IMR-90 (cell line): ENCODE measurements around the gene GIMD1. TPM values are rescaled to one million over a fixed set of nuclear protein-coding genes. Genes with fewer than 3 reads are reported as not detected.

Source experiments
- ATAC-seq: fragments of 200-7000 bp; cut with Tn5 transposase; 2 replicates; pipeline ENCODE4 v1.9.1; 2020; ENCODE audit warnings: low read depth, mild to moderate bottlenecking, moderate library complexity
- Bru-seq: library from RNA; stranded (reverse); fragments of 400-500 nt; gene quantifications from one replicate; lab custom pipeline; 2021; lab: Mats Ljungman, UMichigan
- BruChase-seq, 2 experiments: library from RNA; stranded (reverse); fragments of 400-500 nt; gene quantifications; one replicate each; lab custom pipeline; 2021; lab: Mats Ljungman, UMichigan
- BruUV-seq: library from RNA; stranded (reverse); fragments of 400-500 nt; replicated peaks from 2 replicates; lab custom pipeline; 2021; lab: Mats Ljungman, UMichigan
- CTCF ChIA-PET: fragments of 300-600 bp; formaldehyde crosslinking; extraction: SDS; loops from one replicate; lab custom pipeline; 2021; ENCODE audit warnings: antibody characterized with exemption; lab: Yijun Ruan, JAX
- POLR2A ChIA-PET: fragments of 300-600 bp; sonication (Branson Sonifier 250); formaldehyde crosslinking; loops from one replicate; lab custom pipeline; 2022; ENCODE audit warnings: antibody characterized with exemption; ENCODE audit not compliant: unreplicated experiment; lab: Charles Lee
- DNase-seq: peaks from one replicate; pipeline ENCODE4 v3.0.0; 2013
- H2AFZ ChIP-seq: replicated peaks from 2 replicates; pipeline ENCODE3; 2013; ENCODE audit warnings: low read length, mild to moderate bottlenecking; ENCODE audit not compliant: poor library complexity
- H2AK5ac ChIP-seq: 2 replicates; pipeline ENCODE4 v1.6.1; 2013; ENCODE audit warnings: low read depth, low read length, inconsistent platforms
- H2AK9ac ChIP-seq: replicated peaks from 2 replicates; pipeline ENCODE3; 2013; ENCODE audit warnings: mild to moderate bottlenecking, low read depth, low read length, moderate library complexity; ENCODE audit not compliant: poor library complexity
- H2BK120ac ChIP-seq: 2 replicates; pipeline ENCODE4 v1.6.1; 2013; ENCODE audit warnings: low read depth, low read length, inconsistent platforms
- H2BK15ac ChIP-seq: 3 replicates; pipeline ENCODE4 v1.6.1; 2013; ENCODE audit warnings: low read depth, low read length, inconsistent platforms
- H2BK20ac ChIP-seq: 2 replicates; pipeline ENCODE4 v1.6.1; 2013; ENCODE audit warnings: low read depth, mild to moderate bottlenecking, inconsistent platforms, low read length, moderate library complexity
- H2BK5ac ChIP-seq: 2 replicates; pipeline ENCODE4 v1.6.1; 2013; ENCODE audit warnings: mild to moderate bottlenecking, low read depth, low read length, inconsistent platforms; ENCODE audit not compliant: poor library complexity, severe bottlenecking
- H3K14ac ChIP-seq: replicated peaks from 2 replicates; pipeline ENCODE4 v1.6.1; 2013; ENCODE audit warnings: low read depth, low read length, inconsistent platforms
- H3K18ac ChIP-seq: 2 replicates; pipeline ENCODE4 v1.6.1; 2013; ENCODE audit warnings: low read depth, low read length, control low read depth
- H3K23ac ChIP-seq: 2 replicates; pipeline ENCODE4 v1.6.1; 2013; ENCODE audit warnings: low read depth, low read length, inconsistent platforms
- H3K27ac ChIP-seq: 2 replicates; pipeline ENCODE4 v1.5.1; 2013; ENCODE audit warnings: mild to moderate bottlenecking, control low read depth, low read length; ENCODE audit not compliant: insufficient read depth
- H3K27me3 ChIP-seq: 2 replicates; pipeline ENCODE4 v1.6.1; 2013; ENCODE audit warnings: low read length; ENCODE audit not compliant: control insufficient read depth, insufficient read depth
- H3K36me3 ChIP-seq: 2 replicates; pipeline ENCODE4 v1.6.1; 2013; ENCODE audit warnings: low read length, mixed read lengths; ENCODE audit not compliant: control insufficient read depth, insufficient read depth
- H3K4ac ChIP-seq: 2 replicates; pipeline ENCODE4 v1.6.1; 2013; ENCODE audit warnings: low read depth, low read length, inconsistent platforms
- H3K4me1 ChIP-seq: 2 replicates; pipeline ENCODE4 v1.6.1; 2013; ENCODE audit warnings: low read length, mixed read lengths; ENCODE audit not compliant: control insufficient read depth, insufficient read depth
- H3K4me2 ChIP-seq: 2 replicates; pipeline ENCODE4 v1.6.1; 2013; ENCODE audit warnings: low read depth, mild to moderate bottlenecking, control low read depth, low read length, moderate library complexity
- H3K4me3 ChIP-seq: 2 replicates; pipeline ENCODE4 v1.5.1; 2013; ENCODE audit warnings: low read depth, mild to moderate bottlenecking, control low read depth, low read length, moderate library complexity; ENCODE audit not compliant: insufficient read depth
- H3K56ac ChIP-seq: 2 replicates; pipeline ENCODE4 v1.6.1; 2013; ENCODE audit warnings: low read length, inconsistent platforms; ENCODE audit not compliant: insufficient read depth; ENCODE audit errors: extremely low read depth
- H3K79me1 ChIP-seq, 2 experiments: 2 replicates each; pipeline ENCODE4 v1.6.1; 2013; ENCODE audit warnings: low read length in 2 of 2, inconsistent platforms in 1 of 2, low read depth in 1 of 2
- H3K9ac ChIP-seq: 2 replicates; pipeline ENCODE4 v1.6.1; 2013; ENCODE audit warnings: low read depth, low read length, control low read depth
- H3K9me1 ChIP-seq: 2 replicates; pipeline ENCODE4 v1.6.1; 2013; ENCODE audit warnings: low read length, inconsistent platforms; ENCODE audit not compliant: insufficient read depth
- H3K9me3 ChIP-seq: 2 replicates; pipeline ENCODE4 v1.6.1; 2013; ENCODE audit warnings: low read length; ENCODE audit not compliant: control insufficient read depth, insufficient read depth
- H4K20me1 ChIP-seq: 2 replicates; pipeline ENCODE4 v1.6.1; 2013; ENCODE audit warnings: low read length, inconsistent platforms; ENCODE audit not compliant: insufficient read depth
- H4K5ac ChIP-seq: 2 replicates; pipeline ENCODE4 v1.6.1; 2013; ENCODE audit warnings: mild to moderate bottlenecking, low read depth, low read length, control low read depth
- H4K8ac ChIP-seq, 2 experiments: 2 replicates each; pipeline ENCODE4 v1.6.1; 2013; ENCODE audit warnings: low read depth in 2 of 2, low read length in 2 of 2, control low read depth in 1 of 2, inconsistent platforms in 1 of 2
- H4K91ac ChIP-seq: 2 replicates; pipeline ENCODE4 v1.6.1; 2013; ENCODE audit warnings: low read depth, low read length, inconsistent platforms; ENCODE audit not compliant: insufficient read depth
- CHD1 ChIP-seq: IDR thresholded peaks from 2 replicates; pipeline ENCODE4 v1.6.1; 2012; ENCODE audit warnings: low read depth, low read length, improper control_type of control experiment
- MAZ ChIP-seq: IDR thresholded peaks from 2 replicates; pipeline ENCODE4 v1.6.1; 2012; ENCODE audit warnings: low read depth, mild to moderate bottlenecking, low read length, improper control_type of control experiment, moderate library complexity, borderline replicate concordance
- RAD21 ChIP-seq: IDR thresholded peaks from 2 replicates; pipeline ENCODE4 v1.6.1; 2012; ENCODE audit warnings: low read length, improper control_type of control experiment
- RFX5 ChIP-seq: IDR thresholded peaks from 2 replicates; pipeline ENCODE4 v1.8.0; 2012; ENCODE audit warnings: low read depth, mild to moderate bottlenecking, low read length, moderate library complexity
- WGBS, 2 experiments: methylation state at CpG; one replicate each; pipeline versions ENCODE4 v1.1.5 to v1.1.7; 2013; ENCODE audit warnings: missing lambda C conversion rate in 2 of 2; ENCODE audit not compliant: insufficient read length in 1 of 2; ENCODE audit errors: extremely low coverage in 2 of 2; 5-methylcytosine and 5-hydroxymethylcytosine counted together
- dilution Hi-C: fragments of 300-500 bp; cut with HindIII; formaldehyde crosslinking; loops from one replicate; pipeline ENCODE4 v1.14.3; 2018; ENCODE audit warnings: low sequenced_read_pairs; ENCODE audit not compliant: unreplicated experiment
- in situ Hi-C: fragments of 300-500 bp; cut with MboI; formaldehyde crosslinking; loops from 3 replicates; pipeline ENCODE4 v1.14.3; 2019; ENCODE audit warnings: low sequenced_read_pairs, inconsistent platforms, mixed read lengths
- intact Hi-C: fragments of 100-400 bp; cut with micrococcal nuclease; formaldehyde crosslinking; loops from 2 replicates; pipeline ENCODE4 v1.10.0; 2022
- long read RNA-seq: library from polyadenylated mRNA; unstranded; transcript quantifications from one replicate; pipeline ENCODE4 v2.0.0, GENCODE V29; 2021; ENCODE audit not compliant: unreplicated experiment
- polyA plus RNA-seq, 3 experiments: library from polyadenylated mRNA; depleted of rRNA; stranded (reverse); fragments of >200 nt; gene quantifications; 2 replicates each; pipeline ENCODE4 v1.2.3, GENCODE V29; 2012; ENCODE audit warnings: low replicate concordance in 1 of 3
- total RNA-seq: library from RNA; depleted of rRNA; stranded (reverse); fragments of >200 nt; gene quantifications from 2 replicates; pipeline ENCODE4 v1.2.3, GENCODE V29; 2012; rRNA removed
- TF ChIP-seq, protein P1 (sequence below): conservative IDR thresholded peaks from 2 replicates; pipeline ENCODE4 v1.5.1; 2012; ENCODE audit warnings: mild to moderate bottlenecking, low read depth, low read length, improper control_type of control experiment
- TF ChIP-seq, protein P2 (sequence below): fragments of 150-350 bp; IDR thresholded peaks from 2 replicates; pipeline ENCODE4 v1.6.1; 2016; ENCODE audit warnings: low read depth, mild to moderate bottlenecking, low read length, moderate library complexity, borderline replicate concordance

Gene GIMD1
- not detected in 2 replicates for total RNA-seq
- polyA plus RNA-seq (2012; rRNA removed): 0.07 TPM in 1 of 2 replicates, not detected in the other
- polyA plus RNA-seq (2012; cell fraction: cytosol; rRNA removed): not detected in 2 replicates
- polyA plus RNA-seq (2012; cell fraction: nucleus; rRNA removed; ENCODE audit: low replicate concordance): not detected in 2 replicates
- Bru-seq, nascent RNA: not detected
- not detected for BruChase-seq, experiment 1, labeled RNA remaining after a 6-hour chase
- not detected for BruChase-seq, experiment 2, labeled RNA remaining after a 2-hour chase
- long read RNA-seq: 0 reads

DNA sequence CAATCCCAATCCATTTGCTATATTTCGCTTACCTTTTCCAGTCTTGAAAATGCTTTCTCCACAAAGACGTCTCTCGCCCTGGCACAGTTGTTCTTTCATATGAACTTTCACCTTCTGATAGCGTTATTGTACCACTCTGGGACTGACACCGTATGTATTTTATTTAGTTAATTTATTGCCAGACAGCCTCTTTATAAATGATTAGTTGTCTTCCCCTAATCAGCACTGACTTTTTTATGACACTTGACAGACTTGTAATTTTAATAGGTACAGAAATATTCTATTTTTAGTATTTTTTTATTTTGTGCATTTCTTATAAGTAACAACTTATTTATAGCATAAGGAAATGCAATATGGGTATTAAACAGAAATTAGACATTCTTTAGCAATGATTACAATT, at the start of gene GIMD1:
Gene GIMD1, minus strand, starts transcription at position 101 of the 400 bp plus-strand sequence. CDS start 1,343 bp downstream, outside the sequence.
- no peak within 1 kb of the TSS for H3K4me3 ChIP-seq
- dilution Hi-C loops (no loop called here), intact Hi-C loops (loop anchor here (1.0 to 5.0 kb wide), 5 partner anchors 102 to 814 kb away; no protein-coding TSS in a partner anchor), in situ Hi-C loops (no loop called here)
- no peak within 1 kb of the TSS for H2BK5ac ChIP-seq
- no peak within 1 kb of the TSS for H3K56ac ChIP-seq
- H3K36me3 ChIP-seq: no peaks in the 10 kb centered on the region
- 0 out of 2 replicates have a peak, but pooled peaks cover 6% of the 10 kb centered on the region for H3K9me1 ChIP-seq
- peak within 1 kb of the TSS; percentile 46; the same call in 1 of the 2 replicates for H3K4me2 ChIP-seq
- POLR2A ChIA-PET: interaction anchor here (0.5 kb wide), 1 partner anchor 64 kb away, joined by 4 read pairs; no protein-coding TSS in a partner anchor
- peaks cover 3% of the 10 kb centered on the region; the same call in 1 of the 2 replicates for H4K20me1 ChIP-seq
- no peak within 1 kb of the TSS for H3K14ac ChIP-seq
- no peak within 1 kb of the TSS for H3K23ac ChIP-seq
- DNase-seq (no peak), ATAC-seq (no peak)
- no peaks in the 10 kb centered on the region; the same call in 1 of the 2 replicates for H3K27me3 ChIP-seq
- H3K9ac ChIP-seq: no peak within 1 kb of the TSS
- H3K4ac ChIP-seq: no peak within 1 kb of the TSS
- no peak within 1 kb of the TSS for H2AK9ac ChIP-seq
- no peaks in the 10 kb centered on the region for H3K79me1 ChIP-seq
- no peak within 1 kb of the TSS for H3K27ac ChIP-seq
- CTCF ChIA-PET: interaction anchor here (0.8 to 2.0 kb wide), 5 partner anchors 15 to 530 kb away, joined by 3 to 7 read pairs (median 3); no protein-coding TSS in a partner anchor
- TF ChIP-seq RAD21: no peak
- TF ChIP-seq, protein P1, sequence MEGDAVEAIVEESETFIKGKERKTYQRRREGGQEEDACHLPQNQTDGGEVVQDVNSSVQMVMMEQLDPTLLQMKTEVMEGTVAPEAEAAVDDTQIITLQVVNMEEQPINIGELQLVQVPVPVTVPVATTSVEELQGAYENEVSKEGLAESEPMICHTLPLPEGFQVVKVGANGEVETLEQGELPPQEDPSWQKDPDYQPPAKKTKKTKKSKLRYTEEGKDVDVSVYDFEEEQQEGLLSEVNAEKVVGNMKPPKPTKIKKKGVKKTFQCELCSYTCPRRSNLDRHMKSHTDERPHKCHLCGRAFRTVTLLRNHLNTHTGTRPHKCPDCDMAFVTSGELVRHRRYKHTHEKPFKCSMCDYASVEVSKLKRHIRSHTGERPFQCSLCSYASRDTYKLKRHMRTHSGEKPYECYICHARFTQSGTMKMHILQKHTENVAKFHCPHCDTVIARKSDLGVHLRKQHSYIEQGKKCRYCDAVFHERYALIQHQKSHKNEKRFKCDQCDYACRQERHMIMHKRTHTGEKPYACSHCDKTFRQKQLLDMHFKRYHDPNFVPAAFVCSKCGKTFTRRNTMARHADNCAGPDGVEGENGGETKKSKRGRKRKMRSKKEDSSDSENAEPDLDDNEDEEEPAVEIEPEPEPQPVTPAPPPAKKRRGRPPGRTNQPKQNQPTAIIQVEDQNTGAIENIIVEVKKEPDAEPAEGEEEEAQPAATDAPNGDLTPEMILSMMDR: no peak
- TF ChIP-seq MAZ: no peak
- no peak for TF ChIP-seq CHD1
- TF ChIP-seq, protein P2, sequence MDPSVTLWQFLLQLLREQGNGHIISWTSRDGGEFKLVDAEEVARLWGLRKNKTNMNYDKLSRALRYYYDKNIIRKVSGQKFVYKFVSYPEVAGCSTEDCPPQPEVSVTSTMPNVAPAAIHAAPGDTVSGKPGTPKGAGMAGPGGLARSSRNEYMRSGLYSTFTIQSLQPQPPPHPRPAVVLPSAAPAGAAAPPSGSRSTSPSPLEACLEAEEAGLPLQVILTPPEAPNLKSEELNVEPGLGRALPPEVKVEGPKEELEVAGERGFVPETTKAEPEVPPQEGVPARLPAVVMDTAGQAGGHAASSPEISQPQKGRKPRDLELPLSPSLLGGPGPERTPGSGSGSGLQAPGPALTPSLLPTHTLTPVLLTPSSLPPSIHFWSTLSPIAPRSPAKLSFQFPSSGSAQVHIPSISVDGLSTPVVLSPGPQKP: no peak
- TF ChIP-seq RFX5: no peak
- no peak within 1 kb of the TSS for H4K5ac ChIP-seq
- no peak within 1 kb of the TSS for H4K91ac ChIP-seq
- H2AFZ ChIP-seq: no peak within 1 kb of the TSS
- no TSS peak for BruUV-seq
- no peak within 1 kb of the TSS for H2BK15ac ChIP-seq
- no peak within 1 kb of the TSS for H4K8ac ChIP-seq
- no peak within 1 kb of the TSS for H2BK120ac ChIP-seq
- peaks cover 8% of the 10 kb centered on the region for H3K4me1 ChIP-seq
- no peak within 1 kb of the TSS for H2AK5ac ChIP-seq
- no CpG with 5 or more reads among the region's 5 CpGs for WGBS, 2 experiments
- H3K9me3 ChIP-seq: no peaks in the 10 kb centered on the region
- H3K18ac ChIP-seq: no peak within 1 kb of the TSS
- no peak within 1 kb of the TSS for H2BK20ac ChIP-seq
